HepG2 (cell line): ENCODE measurements around the gene CEACAM21. TPM values are rescaled to one million over a fixed set of nuclear protein-coding genes. Genes with fewer than 3 reads are reported as not detected.

ENCODE experiments used
- ATAC-seq: fragments of 200-7000 bp; cut with Tn5 transposase; 3 replicates; pipeline ENCODE4 v1.9.1; 2020; ENCODE audit warnings: mild to moderate bottlenecking, moderate library complexity
- BruUV-seq: library from RNA; stranded (reverse); fragments of 400-500 nt; replicated peaks from 2 replicates; lab custom pipeline; 2021; lab: Mats Ljungman, UMichigan
- CTCF ChIA-PET: fragments of 300-600 bp; formaldehyde crosslinking; extraction: SDS; loops from one replicate; lab custom pipeline; 2021; ENCODE audit warnings: low total read pairs, inconsistent platforms, low intra/inter-chr PET ratio; lab: Yijun Ruan, JAX
- POLR2A ChIA-PET: fragments of 350-600 bp; sonication (Branson Sonifier 250); formaldehyde crosslinking; loops from one replicate; lab custom pipeline; 2020; ENCODE audit warnings: antibody characterized with exemption, inconsistent platforms; lab: Yijun Ruan, JAX
- DNase-seq: peaks from one replicate; pipeline ENCODE4 v3.0.0-alpha.2; 2015; ENCODE audit warnings: low spot score
- FAIRE-seq: peaks from 3 replicates; lab custom pipeline; 2011; peaks lifted over from hg19 to GRCh38; lab: Jason Lieb, UNC
- H2AFZ ChIP-seq: one replicate; pipeline ENCODE4 v1.6.1; 2011; ENCODE audit warnings: low read length, inconsistent platforms
- H3K27ac ChIP-seq: fragments of 300-600 bp; 3 replicates; pipeline ENCODE4 v1.8.0; 2011; ENCODE audit warnings: mixed run types, mild to moderate bottlenecking, mixed read lengths, low read length, inconsistent platforms; ENCODE audit not compliant: insufficient read depth; ENCODE audit errors: extremely low read length
- H3K27me3 ChIP-seq, 2 experiments: fragments of 200-600 bp in 1 of 2; 2 replicates in 1 of 2; 3 replicates in 1 of 2; pipeline versions ENCODE4 v1.6.0 to v1.8.0; 2011; ENCODE audit warnings: low read length in 2 of 2, mild to moderate bottlenecking in 2 of 2, moderate library complexity in 2 of 2, inconsistent platforms in 1 of 2; ENCODE audit not compliant: insufficient read depth in 2 of 2, control insufficient read depth in 1 of 2
- H3K36me3 ChIP-seq, 2 experiments: fragments of 200-600 bp in 1 of 2; replicated peaks in 1 of 2; 2 replicates in 1 of 2; 3 replicates in 1 of 2; pipeline versions ENCODE4 v1.5.1 to v1.8.0; 2011; ENCODE audit warnings: low read length in 2 of 2, inconsistent platforms in 1 of 2; ENCODE audit not compliant: insufficient read depth in 2 of 2, control insufficient read depth in 1 of 2
- H3K4me1 ChIP-seq: 2 replicates; pipeline ENCODE4 v1.5.1; 2012; ENCODE audit warnings: low read length, inconsistent platforms; ENCODE audit not compliant: insufficient read depth
- H3K4me2 ChIP-seq: 2 replicates; pipeline ENCODE4 v1.6.0; 2011; ENCODE audit warnings: low read depth, low read length, inconsistent platforms
- H3K4me3 ChIP-seq, 3 experiments: fragments of 200-600 bp in 1 of 3; sonication (generic), shearing (Covaris generic) in 1 of 3; replicated peaks in 1 of 3; 2 replicates each; pipeline ENCODE4 v1.5.1; 2011 to 2016; ENCODE audit warnings: low read length in 3 of 3, inconsistent platforms in 2 of 3, low read depth in 2 of 3, mild to moderate bottlenecking in 2 of 3, control low read depth in 1 of 3, mixed read lengths in 1 of 3; ENCODE audit not compliant: insufficient read depth in 1 of 3
- H3K79me2 ChIP-seq: one replicate; pipeline ENCODE4 v1.6.1; 2011; ENCODE audit warnings: low read length, inconsistent platforms; ENCODE audit not compliant: insufficient read depth
- H3K9ac ChIP-seq: 2 replicates; pipeline ENCODE4 v1.6.0; 2011; ENCODE audit warnings: mild to moderate bottlenecking, low read depth, low read length, inconsistent platforms; ENCODE audit not compliant: insufficient read depth
- H3K9me3 ChIP-seq: 2 replicates; pipeline ENCODE4 v1.5.1; 2012; ENCODE audit warnings: mild to moderate bottlenecking, low read length
- H4K20me1 ChIP-seq: 2 replicates; pipeline ENCODE4 v1.6.0; 2011; ENCODE audit warnings: inconsistent platforms, mild to moderate bottlenecking, low read length, moderate library complexity; ENCODE audit not compliant: insufficient read depth
- CENPT ChIP-seq: sonication (generic); formaldehyde crosslinking; IDR thresholded peaks from 2 replicates; pipeline ENCODE4 v1.8.0; 2022; ENCODE audit warnings: low read depth, mild to moderate bottlenecking, moderate library complexity, missing genetic modification reagents
- ESRRA ChIP-seq: sonication (generic); formaldehyde crosslinking; IDR thresholded peaks from 2 replicates; pipeline ENCODE4 v1.5.1; 2020; ENCODE audit warnings: mild to moderate bottlenecking, low read depth, missing genetic modification reagents
- FOXC1 ChIP-seq: sonication (generic); formaldehyde crosslinking; IDR thresholded peaks from 2 replicates; pipeline ENCODE4 v1.8.0; 2022; ENCODE audit warnings: mild to moderate bottlenecking, missing genetic modification reagents, borderline replicate concordance
- KLF11 ChIP-seq: IDR thresholded peaks from 2 replicates; pipeline ENCODE4 v1.6.1; 2016; ENCODE audit warnings: missing compliant biosample characterization
- LCORL ChIP-seq, 2 experiments: fragments of 450-650 bp in 1 of 2; sonication (generic) in 1 of 2; formaldehyde crosslinking in 1 of 2; IDR thresholded peaks; 2 replicates each; pipeline versions ENCODE4 v1.5.0 to v1.6.1; 2017 to 2020; ENCODE audit warnings: antibody characterized with exemption in 1 of 2, missing genetic modification reagents in 1 of 2
- SP1 ChIP-seq, 2 experiments: fragments of 450-650 bp in 1 of 2; sonication (generic) in 1 of 2; formaldehyde crosslinking in 1 of 2; IDR thresholded peaks; 2 replicates each; pipeline versions ENCODE4 v1.4.0 to v1.6.1; 2016 to 2020; ENCODE audit warnings: missing genetic modification reagents in 1 of 2
- TBX3 ChIP-seq: fragments of 450-650 bp; IDR thresholded peaks from 2 replicates; pipeline ENCODE4 v1.6.1; 2017; ENCODE audit warnings: antibody characterized with exemption, mild to moderate bottlenecking, inconsistent platforms, borderline replicate concordance
- TCF7 ChIP-seq: sonication (generic); IDR thresholded peaks from 2 replicates; pipeline ENCODE4 v1.6.1; 2016; ENCODE audit warnings: antibody characterized with exemption, low read depth
- ZMYM4 ChIP-seq: sonication (generic); formaldehyde crosslinking; IDR thresholded peaks from 2 replicates; pipeline ENCODE4 v1.8.1; 2023; ENCODE audit warnings: mild to moderate bottlenecking, missing genetic modification reagents
- ZNF24 ChIP-seq: fragments of 450-650 bp; IDR thresholded peaks from 2 replicates; pipeline ENCODE4 v1.6.1; 2017; ENCODE audit warnings: antibody characterized with exemption, mild to moderate bottlenecking
- ZNF768 ChIP-seq: sonication (generic); formaldehyde crosslinking; IDR thresholded peaks from 2 replicates; pipeline ENCODE4 v1.4.0; 2020; ENCODE audit warnings: missing genetic modification reagents
- WGBS: methylation state at CpG from one replicate; pipeline ENCODE4 v1.1.6; 2017; ENCODE audit warnings: low lambda C conversion rate; 5-methylcytosine and 5-hydroxymethylcytosine counted together
- in situ Hi-C: cut with HindIII; loops from 2 replicates; pipeline ENCODE4 v1.10.0; 2017; ENCODE audit warnings: low pct_unique_long_range_greater_than_20kb; ENCODE audit not compliant: extremely low pct_ligation_motif_present
- intact Hi-C: fragments of 100-400 bp; cut with micrococcal nuclease; formaldehyde crosslinking; loops from one replicate; pipeline ENCODE4 v1.10.0; 2022; ENCODE audit not compliant: unreplicated experiment
- polyA plus RNA-seq, 8 experiments: library from polyadenylated mRNA; depleted of rRNA in 3 of 8; stranded (reverse) in 7 of 8; unstranded in 1 of 8; fragments of >200 nt; fragmentation: Illumina TruSeq in 4 of 8; extraction: Trizol in 4 of 8; gene quantifications; 2 replicates each; pipeline versions ENCODE4 v1.2.1 to v1.2.3, GENCODE V29; 2011 to 2016; ENCODE audit warnings: low read depth in 4 of 8, missing spikeins in 1 of 8, mixed read lengths in 1 of 8; ENCODE audit not compliant: insufficient read depth in 1 of 8
- total RNA-seq, 5 experiments: library from RNA; depleted of rRNA; stranded (reverse); fragments of >200 nt; fragmentation: Illumina TruSeq; extraction: Trizol; gene quantifications; 2 replicates each; pipeline ENCODE4 v1.2.3, GENCODE V29; 2016; ENCODE audit warnings: low read depth in 1 of 5
- TF ChIP-seq, protein P1 (sequence below): sonication (generic); formaldehyde crosslinking; IDR thresholded peaks from 2 replicates; pipeline ENCODE4 v1.5.1; 2020; ENCODE audit warnings: missing genetic modification reagents, mild to moderate bottlenecking, borderline replicate concordance
- TF ChIP-seq, protein P2 (sequence below): sonication (generic); formaldehyde crosslinking; IDR thresholded peaks from 2 replicates; pipeline ENCODE4 v1.5.0; 2020; ENCODE audit warnings: mild to moderate bottlenecking, missing genetic modification reagents, borderline replicate concordance

Gene CEACAM21
- total and polyA plus RNA-seq, 2 of the 13 experiments (the other 11 are each of a cell fraction or from before 2014, with no cell fraction given) = 0.05 TPM; not detected in 1

DNA sequence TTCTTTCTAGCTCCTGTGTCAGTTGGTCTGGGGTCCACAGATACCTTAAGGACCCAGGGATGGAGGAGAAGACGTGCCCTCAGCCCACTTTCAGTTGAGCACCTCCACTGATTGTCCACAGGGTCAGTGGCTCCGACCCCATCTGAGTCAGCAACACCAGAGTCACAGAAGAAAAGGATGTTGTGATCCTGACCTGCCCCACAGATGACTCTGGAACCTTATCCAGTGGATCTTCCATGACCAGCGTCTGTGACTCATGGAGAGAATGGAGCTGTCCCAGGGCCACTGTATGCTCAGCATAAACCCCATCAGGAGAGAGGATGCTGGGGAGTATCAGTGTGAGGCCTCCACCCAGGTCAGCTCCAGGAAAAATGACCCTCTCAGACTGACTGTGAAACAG is 28.9 kb downstream of the CEACAM21 start:
- no TSS peak for BruUV-seq
- Histone ChIP-seq H3K4me1 (no peaks in the 10 kb centered on the region), H2AFZ (no peak overlapping the region), H3K79me2 (no peaks in the 10 kb centered on the region), H3K4me2 (no peak overlapping the region), H3K4me3 (no peak overlapping the region), H3K27me3 (peaks cover 1 to 30% of the 10 kb centered on the region in 2 experiments; a peak in 2 of 5 replicates), H4K20me1 (no peaks in the 10 kb centered on the region), H3K9me3 (no peaks in the 10 kb centered on the region), H3K36me3 (no peaks in the 10 kb centered on the region), H3K9ac (no peak overlapping the region), H3K27ac (no peak overlapping the region)
- intact Hi-C loops (no loop called here), in situ Hi-C loops (no loop called here)
- no peak for TF ChIP-seq CENPT
- no peak for FAIRE-seq
- DNase-seq = no peak
- 0% methylated on average over 2 of the region's 3 CpGs for WGBS
- ATAC-seq = no peak
- CTCF ChIA-PET = no interaction called here
- POLR2A ChIA-PET = no interaction called here

DNA sequence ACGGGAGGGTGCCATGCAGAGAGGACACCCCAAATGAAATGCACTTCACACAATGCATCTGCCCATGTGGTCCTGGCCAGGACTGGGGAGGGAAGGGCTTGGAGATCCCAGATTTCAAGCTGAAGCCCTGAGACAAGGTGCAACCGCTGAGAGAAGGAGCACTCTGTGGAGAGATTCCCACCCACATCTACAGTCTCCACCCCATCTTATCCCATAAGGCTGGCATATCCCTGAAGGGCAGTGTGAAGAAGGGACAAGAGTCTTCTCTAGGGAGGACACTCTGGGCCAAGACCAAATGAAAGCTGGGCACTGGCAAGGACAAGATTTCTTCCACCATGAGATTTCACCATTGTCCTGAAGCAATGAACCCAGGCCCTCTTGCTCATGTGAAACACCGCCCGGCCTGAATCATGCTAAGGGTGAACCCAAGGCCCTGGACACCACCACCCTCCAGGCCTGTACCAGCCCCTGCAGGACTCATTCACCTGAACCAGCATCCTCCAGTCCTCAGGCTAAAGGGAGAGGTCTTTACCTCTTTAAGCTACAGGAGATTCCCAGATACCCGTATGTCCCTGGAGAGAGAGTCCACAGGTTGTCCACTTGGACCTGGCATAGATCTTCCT is 30.4 kb downstream of the CEACAM21 start:
- Histone ChIP-seq H3K36me3 (no peaks in the 10 kb centered on the region), H3K9me3 (no peaks in the 10 kb centered on the region), H3K79me2 (no peaks in the 10 kb centered on the region), H3K27me3 (peaks cover 1 to 30% of the 10 kb centered on the region in 2 experiments; a peak in 3 of 5 replicates), H3K9ac (no peak overlapping the region), H2AFZ (no peak overlapping the region), H3K4me3 (no peak overlapping the region), H3K27ac (no peak overlapping the region), H3K4me2 (no peak overlapping the region), H3K4me1 (no peaks in the 10 kb centered on the region), H4K20me1 (no peaks in the 10 kb centered on the region)
- intact Hi-C loops (no loop called here), in situ Hi-C loops (no loop called here)
- no peak for FAIRE-seq
- ChIA-PET POLR2A (no interaction called here), CTCF (no interaction called here)
- BruUV-seq = no TSS peak
- ATAC-seq = no peak
- DNase-seq = no peak
- WGBS = 6% methylated on average over 3 of the region's 5 CpGs
- TF ChIP-seq KLF11 (no peak), ZNF24 (no peak), ESRRA (CRISPR knock-in tag) (no peak), TCF7 (no peak), ZMYM4 (CRISPR knock-in tag) (no peak), SP1 (IDR thresholded peaks at IDR 0.05) (no peak), SP1 (CRISPR knock-in tag; IDR thresholded peaks at IDR 0.05) (no peak), LCORL (IDR thresholded peaks at IDR 0.05) (no peak), LCORL (CRISPR knock-in tag; IDR thresholded peaks at IDR 0.05) (no peak), ZNF768 (CRISPR knock-in tag) (no peak), FOXC1 (CRISPR knock-in tag) (no peak), TBX3 (no peak)
- TF ChIP-seq, protein P1, sequence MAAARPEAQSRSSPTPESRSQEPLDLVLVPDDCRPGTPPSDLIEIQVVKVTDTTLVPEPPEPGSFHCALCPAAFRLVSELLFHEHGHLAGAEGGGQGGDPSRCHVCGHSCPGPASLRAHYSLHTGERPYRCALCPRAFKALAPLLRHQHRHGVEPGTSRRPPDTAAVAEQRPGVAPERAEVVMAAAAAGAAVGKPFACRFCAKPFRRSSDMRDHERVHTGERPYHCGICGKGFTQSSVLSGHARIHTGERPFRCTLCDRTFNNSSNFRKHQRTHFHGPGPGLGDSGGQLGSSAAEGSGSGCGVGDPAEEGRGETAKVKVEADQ (CRISPR knock-in tag) = no peak
- TF ChIP-seq, protein P2, sequence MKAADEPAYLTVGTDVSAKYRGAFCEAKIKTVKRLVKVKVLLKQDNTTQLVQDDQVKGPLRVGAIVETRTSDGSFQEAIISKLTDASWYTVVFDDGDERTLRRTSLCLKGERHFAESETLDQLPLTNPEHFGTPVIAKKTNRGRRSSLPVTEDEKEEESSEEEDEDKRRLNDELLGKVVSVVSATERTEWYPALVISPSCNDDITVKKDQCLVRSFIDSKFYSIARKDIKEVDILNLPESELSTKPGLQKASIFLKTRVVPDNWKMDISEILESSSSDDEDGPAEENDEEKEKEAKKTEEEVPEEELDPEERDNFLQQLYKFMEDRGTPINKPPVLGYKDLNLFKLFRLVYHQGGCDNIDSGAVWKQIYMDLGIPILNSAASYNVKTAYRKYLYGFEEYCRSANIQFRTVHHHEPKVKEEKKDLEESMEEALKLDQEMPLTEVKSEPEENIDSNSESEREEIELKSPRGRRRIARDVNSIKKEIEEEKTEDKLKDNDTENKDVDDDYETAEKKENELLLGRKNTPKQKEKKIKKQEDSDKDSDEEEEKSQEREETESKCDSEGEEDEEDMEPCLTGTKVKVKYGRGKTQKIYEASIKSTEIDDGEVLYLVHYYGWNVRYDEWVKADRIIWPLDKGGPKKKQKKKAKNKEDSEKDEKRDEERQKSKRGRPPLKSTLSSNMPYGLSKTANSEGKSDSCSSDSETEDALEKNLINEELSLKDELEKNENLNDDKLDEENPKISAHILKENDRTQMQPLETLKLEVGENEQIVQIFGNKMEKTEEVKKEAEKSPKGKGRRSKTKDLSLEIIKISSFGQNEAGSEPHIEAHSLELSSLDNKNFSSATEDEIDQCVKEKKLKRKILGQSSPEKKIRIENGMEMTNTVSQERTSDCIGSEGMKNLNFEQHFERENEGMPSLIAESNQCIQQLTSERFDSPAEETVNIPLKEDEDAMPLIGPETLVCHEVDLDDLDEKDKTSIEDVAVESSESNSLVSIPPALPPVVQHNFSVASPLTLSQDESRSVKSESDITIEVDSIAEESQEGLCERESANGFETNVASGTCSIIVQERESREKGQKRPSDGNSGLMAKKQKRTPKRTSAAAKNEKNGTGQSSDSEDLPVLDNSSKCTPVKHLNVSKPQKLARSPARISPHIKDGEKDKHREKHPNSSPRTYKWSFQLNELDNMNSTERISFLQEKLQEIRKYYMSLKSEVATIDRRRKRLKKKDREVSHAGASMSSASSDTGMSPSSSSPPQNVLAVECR (CRISPR knock-in tag) = no peak
